GM19455 (cell line): ENCODE results near the gene NSDHL.

Experiments
- ATAC-seq: cut with Tn5 transposase; IDR thresholded peaks from one replicate; pipeline ENCODE4 v1.9.1; 2021; ENCODE audit not compliant: unreplicated experiment

NSDHL gene

DNA sequence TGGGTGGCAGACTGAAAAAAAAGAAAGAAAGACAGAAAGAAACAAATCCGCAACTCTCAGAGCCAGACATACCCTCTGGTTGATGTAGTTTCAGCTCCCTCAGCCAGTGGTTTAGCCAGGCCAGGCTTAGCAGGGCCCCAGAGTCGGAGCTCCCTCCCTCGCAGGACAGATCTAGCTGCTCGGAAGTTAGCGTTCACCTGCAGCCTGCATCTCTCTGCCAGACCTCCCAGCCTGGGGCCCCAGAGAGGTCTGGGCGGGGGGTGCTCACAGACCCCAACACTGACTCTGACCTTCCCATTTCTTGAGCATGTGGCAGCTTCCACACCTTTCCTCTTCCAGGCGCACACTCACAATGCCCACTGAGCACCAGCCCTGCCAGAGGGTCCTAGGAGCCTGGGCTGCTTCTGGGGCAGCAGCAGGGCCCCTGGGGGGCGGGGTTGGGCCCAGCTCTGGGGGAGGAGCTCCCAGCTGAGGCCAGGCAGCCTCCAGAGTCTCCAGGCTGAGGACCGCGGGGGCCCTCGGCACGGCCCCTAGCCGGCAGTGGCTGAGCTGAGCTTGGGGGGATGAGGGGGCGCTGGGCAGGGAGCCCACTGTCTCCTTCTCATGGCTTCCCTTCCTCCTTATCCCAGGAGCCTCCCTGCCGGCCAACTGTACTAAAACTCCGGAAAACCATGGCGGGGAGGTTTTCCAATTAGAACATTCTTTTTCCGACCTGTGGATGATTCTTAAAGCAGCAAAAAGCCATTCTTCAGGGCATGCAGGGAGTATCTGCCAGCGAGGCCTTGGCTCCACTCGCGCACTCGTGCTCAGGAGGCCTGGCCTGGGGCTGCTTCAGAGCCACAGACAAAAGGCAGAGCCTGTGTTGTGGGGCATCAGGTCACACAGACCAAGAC is 62.4 kb downstream of the NSDHL start:
- no peak for ATAC-seq

GRCh38 chrX:152893980-152894610 is 63.2 kb downstream of the NSDHL start:
- no peak for ATAC-seq

DNA sequence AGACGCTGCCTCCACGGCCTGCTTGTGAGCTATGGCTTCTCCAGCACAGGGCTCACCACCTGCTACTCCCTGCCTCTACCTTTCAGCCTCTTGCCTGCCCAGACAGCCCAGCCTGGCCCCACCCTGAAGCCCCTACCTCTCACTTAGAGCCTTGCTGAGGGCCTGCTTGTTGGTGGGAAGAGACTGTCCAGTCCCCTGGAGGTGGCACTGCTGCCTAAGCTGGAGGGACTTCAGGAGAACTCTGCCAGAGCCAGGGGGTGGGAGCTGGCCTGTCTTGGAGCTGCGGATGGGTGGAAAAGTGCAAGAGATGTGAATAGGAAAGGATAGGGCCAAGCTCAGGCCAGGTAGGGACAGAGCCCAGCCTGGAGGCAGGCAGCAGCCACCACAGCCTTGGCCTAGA is 64.3 kb downstream of the NSDHL start:
- ATAC-seq: no peak

DNA sequence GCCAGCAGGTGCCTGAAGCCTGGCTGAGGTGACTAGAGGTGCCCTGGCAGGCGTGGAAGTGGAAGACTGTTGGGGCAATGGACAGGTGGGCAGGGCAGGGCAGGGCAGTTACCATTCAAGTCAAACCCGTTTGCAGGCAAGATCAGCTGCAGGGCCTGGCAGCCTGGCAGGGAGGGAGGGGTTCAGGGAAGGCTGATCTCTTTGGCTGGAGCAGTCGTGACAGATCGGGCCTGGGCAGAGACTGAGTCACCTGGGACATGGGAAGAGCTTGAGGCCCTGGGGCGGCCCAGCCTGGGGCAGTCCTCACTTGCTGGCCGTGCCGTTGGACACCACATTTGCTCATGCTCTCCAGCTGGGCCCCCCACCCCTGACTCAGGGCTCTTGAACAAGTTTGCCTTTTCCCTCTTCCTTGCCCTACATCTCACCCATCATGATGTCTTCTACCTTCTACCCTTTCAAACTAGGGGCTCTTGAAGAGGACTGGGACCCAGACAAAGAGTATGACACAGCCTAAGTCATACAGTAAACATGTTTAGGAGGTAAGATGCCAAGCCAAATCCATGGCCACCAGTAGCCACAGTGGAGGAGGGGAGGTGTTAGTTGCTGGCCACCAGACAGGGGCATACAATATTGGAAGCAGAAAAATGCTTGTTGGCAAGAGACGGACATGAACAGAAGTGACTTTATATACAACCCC is 65.0 kb downstream of the NSDHL start:
- ATAC-seq: no peak

DNA sequence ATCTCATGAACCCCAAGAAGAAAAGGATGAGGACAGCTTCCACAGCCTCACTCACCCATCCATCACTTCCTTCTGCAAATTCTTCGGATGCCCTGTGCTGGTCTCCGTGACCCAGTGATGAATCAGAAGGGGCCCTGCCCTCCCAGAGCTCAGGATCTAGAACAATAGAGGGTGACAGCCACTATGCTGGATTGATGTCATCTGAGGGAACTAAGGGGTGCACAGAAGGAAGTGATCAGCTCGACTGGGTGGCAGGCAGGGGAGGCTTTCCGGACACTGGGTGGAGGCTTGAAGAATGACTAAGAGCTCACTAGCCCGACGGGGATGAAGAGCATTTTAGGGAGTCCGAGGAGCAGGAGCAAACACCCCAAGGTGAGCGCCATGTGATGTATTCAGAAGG is 65.6 kb downstream of the NSDHL start:
- ATAC-seq: no peak

DNA sequence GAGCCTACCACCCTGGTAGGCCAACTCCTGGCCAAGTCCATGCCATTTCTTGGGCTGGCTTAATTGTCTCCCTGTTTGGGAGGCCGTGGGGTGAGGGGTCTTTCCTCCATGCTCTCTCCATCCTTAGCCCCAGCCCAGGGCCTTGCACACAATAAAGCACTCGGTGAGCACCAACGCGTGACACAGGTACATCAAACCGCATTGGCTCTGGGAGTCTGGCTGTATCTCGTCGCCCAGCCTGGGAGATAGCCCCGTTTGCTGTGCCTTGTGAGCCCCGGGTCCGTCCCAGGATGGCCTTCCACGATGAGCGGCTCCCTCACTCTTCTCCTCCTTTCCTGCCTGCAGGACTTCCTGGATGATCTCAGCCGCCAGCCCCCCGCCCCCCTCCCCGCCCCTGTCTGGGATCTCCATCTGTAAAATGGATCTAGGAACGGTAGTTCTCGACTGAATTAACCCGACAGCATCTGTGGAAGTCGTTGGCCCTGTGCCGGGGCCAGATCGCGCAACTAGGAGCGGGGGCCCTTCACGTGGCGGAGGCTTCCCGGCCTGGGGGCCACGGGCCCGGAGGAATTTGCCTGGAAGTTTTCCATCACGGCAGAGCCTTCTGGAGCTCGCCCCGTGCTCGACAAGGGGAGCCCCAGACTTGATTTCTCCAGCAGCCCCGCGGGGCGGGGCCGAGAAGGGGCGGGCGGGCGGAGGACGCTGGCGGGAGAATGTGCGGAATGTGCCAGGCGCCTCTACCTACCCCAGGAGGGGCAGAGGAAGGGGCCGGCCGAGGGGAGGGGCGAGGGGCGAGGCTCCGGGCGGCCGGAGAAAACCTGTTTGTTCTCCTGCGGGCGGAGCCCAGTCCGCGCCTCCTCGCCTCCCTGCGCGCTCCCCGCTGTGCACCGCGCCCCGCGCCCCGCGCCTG is 66.6 kb downstream of the NSDHL start, which contains the start of gene ZNF185:
Gene ZNF185 (plus strand): TSS at position 846 of the 910 bp plus-strand sequence. CDS start 16,423 bp downstream, outside the sequence.
- ATAC-seq: no peak

GRCh38 chrX:152898442-152898841 is 67.6 kb downstream of the NSDHL start:
- ATAC-seq: no peak

DNA sequence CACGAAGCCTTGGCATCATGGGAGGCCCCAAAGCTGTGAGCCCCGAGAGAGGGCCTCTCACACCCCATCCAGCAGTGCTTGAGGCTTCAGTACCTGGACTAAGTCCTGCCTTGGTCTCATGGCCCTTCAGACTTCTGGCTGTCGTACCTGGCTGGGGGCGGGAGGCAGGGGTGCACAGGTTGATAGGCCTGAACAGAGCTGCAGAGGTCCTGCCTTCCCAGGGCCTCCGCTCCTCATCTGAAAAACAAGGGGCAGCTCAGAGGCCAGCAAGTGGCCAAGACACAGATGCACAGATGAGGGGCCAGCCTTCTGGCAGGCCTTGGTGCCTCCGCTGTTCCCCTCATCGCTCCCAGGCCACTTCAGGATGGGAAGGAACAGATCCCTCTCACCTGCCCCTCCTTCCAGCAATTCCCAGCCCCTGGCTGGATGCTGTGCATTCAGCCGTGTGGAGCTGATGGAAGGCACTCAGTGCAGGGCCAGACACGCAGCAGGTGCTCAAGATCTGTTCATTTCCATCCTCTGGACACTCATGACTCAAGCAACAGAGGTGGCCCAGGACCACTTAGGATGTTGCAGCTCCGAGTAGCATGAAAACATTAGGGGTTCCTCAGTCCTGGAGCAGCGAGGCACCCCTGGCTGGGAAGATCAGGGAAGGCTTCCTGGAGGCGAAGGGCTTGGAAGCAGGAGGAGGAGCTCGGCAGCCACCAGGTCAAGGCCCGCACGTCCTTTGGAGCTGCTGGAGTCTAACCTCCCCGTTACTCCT is 68.4 kb downstream of the NSDHL start:
- no peak for ATAC-seq

- ATAC-seq: no peak
These were observed 69.2 kb downstream of the NSDHL start for GRCh38 chrX:152899874-152900719.

- no peak for ATAC-seq
These were observed 70.1 kb downstream of the NSDHL start for GRCh38 chrX:152900937-152901445.

DNA sequence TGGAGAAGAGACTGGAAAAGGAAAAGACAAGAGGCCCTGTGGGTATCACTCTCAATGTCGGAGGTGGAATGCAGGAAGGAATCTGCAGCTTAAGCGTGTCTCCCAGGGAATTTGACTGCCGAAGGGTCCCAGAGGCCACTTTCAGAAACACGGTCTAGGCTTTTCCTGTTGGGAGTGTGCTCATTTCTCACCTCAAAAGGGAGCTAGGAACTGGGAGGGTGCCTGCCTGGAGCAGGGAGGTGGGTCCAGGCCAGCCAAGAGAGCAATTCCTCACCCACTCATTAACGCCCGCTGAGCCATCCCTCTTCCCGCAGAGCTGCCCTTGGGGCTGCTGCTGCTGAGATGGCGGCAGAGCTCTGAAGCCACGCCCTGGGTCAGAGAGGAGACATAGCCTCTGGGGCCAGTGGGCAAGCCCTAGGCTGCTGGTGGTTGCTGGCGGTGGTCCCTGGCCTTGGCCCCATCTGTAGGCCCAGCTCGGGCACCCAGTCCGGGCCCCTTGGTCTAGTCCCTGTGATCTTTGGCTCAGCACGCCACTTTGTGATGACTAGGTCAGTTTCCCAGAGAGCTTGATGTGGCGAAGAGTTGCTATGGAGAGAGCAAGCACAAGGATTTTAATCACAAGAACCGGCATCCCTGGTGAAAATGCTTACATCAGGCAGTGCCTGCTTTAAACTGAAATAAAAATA is 71.1 kb downstream of the NSDHL start:
- no peak for ATAC-seq

DNA sequence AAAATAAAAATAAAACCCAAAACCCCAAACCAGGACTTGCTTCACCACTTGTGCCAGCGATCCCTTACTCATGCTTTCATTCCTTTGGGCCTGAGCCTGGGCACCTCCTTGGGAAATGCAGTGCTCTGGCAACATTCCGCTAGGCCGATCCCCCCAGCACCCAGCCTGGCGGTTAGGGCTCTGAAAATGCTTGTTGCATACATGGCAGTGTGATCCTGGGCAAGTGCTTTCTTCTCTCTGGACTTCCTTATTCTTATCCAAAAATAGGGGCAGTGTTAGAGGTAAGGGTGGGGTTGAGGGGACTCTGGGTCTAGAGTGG is 71.6 kb downstream of the NSDHL start:
- ATAC-seq: no peak

DNA sequence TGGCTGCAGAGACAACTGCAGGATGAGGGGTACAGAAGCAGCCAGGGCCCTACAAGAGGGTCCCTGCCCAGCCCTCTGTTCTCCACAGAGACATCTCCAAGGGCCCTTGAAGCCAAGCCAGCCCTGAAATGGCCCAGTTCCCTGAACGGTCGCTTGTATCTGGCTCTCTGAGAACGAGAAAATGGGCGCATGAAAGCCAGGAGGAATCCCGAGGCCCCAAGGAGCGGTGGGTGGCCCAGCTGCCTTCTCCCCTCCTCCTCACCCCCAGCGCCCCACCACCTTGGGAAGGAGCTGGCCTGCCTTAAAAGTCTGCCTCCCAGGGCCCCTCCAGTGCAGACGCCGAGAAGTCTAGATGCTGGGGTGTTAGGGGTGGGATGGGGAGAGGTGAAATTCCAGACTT is 72.7 kb downstream of the NSDHL start:
- ATAC-seq: no peak

DNA sequence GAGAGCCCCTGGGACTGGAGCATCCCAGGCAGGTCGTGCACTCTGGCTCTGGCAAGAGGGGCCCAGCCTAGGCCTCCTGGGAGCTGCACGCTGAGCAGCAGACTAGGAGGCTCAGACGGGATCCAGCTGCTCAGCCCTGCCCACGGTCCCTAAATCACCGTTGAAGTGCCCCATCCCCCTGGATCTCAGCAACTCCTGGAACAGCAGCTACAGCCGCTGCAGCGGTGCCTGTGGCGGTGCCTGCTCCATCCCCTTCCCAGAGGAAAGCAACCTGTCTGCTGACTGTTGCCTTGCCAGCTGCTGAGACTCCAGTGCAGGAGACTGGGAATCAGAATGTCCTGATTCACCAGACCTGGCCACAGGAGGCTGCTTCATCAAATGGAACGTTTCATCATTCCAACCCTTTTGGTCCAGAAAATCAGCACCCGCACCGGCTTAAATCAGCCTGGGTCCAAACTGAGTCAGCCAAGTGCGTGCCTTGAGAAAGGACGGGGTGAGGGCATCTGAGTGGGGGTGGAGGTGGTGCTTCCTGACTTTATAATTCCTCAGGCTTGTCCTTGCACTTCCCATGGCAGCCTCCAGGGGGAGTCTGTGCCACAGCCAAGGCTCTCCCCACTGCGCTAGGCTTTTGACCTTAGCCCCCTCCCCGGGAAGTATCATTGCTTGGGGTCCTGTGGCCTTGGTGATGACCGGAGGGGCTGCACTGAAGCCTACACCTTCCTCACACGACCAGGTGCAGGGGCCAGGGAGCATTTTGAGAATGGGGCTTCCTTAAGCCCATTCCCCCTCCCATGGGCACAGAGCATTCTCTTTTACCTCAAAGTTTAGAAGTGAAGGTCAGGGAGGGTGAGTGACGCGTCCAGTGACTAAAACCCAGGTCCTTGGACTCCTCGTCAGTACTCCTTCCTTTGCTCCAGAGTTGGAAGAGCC is 73.6 kb downstream of the NSDHL start:
- ATAC-seq: no peak

- no peak for ATAC-seq
These were observed 74.2 kb downstream of the NSDHL start for GRCh38 chrX:152905081-152905420.

- ATAC-seq: no peak
These were observed 76.3 kb downstream of the NSDHL start for GRCh38 chrX:152907084-152907651.

GRCh38 chrX:152908486-152908885 is 77.6 kb downstream of the NSDHL start:
- ATAC-seq: no peak
